EL (cell line): Measurements from ENCODE around the gene KLK4.

Experiments
- DNase-seq: peaks from one replicate; pipeline ENCODE4 v3.0.0-alpha.2; 2016

The KLK4 gene

GRCh38 chr19:50878851-50879250, 32.3 kb downstream of the KLK4 start:
- no peak for DNase-seq

- DNase-seq: no peak
Observed at GRCh38 chr19:50877338-50877737, 33.9 kb downstream of the KLK4 start.

DNA sequence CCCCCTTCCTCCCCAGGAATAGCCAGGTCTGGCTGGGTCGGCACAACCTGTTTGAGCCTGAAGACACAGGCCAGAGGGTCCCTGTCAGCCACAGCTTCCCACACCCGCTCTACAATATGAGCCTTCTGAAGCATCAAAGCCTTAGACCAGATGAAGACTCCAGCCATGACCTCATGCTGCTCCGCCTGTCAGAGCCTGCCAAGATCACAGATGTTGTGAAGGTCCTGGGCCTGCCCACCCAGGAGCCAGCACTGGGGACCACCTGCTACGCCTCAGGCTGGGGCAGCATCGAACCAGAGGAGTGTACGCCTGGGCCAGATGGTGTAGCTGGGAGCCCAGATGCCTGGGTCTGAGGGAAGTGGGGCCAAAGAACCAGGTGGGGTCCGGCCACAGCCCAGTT, 34.7 kb downstream of the KLK4 start:
- no peak for DNase-seq

GRCh38 chr19:50875795-50876422, 35.3 kb downstream of the KLK4 start:
- DNase-seq: no peak

- DNase-seq: no peak
Observed at GRCh38 chr19:50874211-50874610, 37.0 kb downstream of the KLK4 start.

- DNase-seq: no peak
Observed at GRCh38 chr19:50873056-50873455, 38.1 kb downstream of the KLK4 start, which contains the start of gene KLK2. Gene KLK2, plus strand, starts transcription at chr19:50873439. Its CDS starts 35 bp downstream, at chr19:50873474.

- DNase-seq: no peak
Observed at GRCh38 chr19:50870417-50871089, 40.6 kb downstream of the KLK4 start.

DNA sequence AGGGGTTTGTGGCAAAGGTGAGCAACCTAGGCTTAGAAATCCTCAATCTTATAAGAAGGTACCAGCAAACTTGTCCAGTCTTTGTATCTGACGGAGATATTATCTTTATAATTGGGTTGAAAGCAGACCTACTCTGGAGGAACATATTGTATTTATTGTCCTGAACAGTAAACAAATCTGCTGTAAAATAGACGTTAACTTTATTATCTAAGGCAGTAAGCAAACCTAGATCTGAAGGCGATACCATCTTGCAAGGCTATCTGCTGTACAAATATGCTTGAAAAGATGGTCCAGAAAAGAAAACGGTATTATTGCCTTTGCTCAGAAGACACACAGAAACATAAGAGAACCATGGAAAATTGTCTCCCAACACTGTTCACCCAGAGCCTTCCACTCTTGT, 41.7 kb downstream of the KLK4 start:
- no peak for DNase-seq

GRCh38 chr19:50861496-50862286, 49.5 kb downstream of the KLK4 start:
- DNase-seq: no peak

GRCh38 chr19:50861010-50861409, 50.2 kb downstream of the KLK4 start:
- no peak for DNase-seq

DNA sequence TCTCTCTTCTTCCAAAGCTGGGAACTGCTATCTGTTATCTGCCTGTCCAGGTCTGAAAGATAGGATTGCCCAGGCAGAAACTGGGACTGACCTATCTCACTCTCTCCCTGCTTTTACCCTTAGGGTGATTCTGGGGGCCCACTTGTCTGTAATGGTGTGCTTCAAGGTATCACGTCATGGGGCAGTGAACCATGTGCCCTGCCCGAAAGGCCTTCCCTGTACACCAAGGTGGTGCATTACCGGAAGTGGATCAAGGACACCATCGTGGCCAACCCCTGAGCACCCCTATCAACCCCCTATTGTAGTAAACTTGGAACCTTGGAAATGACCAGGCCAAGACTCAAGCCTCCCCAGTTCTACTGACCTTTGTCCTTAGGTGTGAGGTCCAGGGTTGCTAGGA, 51.3 kb downstream of the KLK4 start:
- DNase-seq: no peak

DNA sequence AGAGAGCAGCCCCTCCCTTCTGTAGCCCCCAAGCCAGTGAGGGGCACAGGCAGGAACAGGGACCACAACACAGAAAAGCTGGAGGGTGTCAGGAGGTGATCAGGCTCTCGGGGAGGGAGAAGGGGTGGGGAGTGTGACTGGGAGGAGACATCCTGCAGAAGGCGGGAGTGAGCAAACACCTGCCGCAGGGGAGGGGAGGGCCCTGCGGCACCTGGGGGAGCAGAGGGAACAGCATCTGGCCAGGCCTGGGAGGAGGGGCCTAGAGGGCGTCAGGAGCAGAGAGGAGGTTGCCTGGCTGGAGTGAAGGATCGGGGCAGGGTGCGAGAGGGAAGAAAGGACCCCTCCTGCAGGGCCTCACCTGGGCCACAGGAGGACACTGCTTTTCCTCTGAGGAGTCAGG, 52.3 kb downstream of the KLK4 start:
- DNase-seq: no peak

DNA sequence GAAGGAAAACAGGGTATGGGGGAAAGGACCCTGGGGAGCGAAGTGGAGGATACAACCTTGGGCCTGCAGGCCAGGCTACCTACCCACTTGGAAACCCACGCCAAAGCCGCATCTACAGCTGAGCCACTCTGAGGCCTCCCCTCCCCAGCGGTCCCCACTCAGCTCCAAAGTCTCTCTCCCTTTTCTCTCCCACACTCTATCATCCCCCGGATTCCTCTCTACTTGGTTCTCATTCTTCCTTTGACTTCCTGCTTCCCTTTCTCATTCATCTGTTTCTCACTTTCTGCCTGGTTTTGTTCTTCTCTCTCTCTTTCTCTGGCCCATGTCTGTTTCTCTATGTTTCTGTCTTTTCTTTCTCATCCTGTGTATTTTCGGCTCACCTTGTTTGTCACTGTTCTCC, 53.8 kb downstream of the KLK4 start:
- no peak for DNase-seq
